GM19239 (cell line): ENCODE measurements around the gene TSPY9.
"Not testable (repeated sequence)": the region's sequence is repeated elsewhere in the genome, so short reads cannot be mapped to it uniquely, and the experiment has no call there.

ENCODE experiments used
- DNase-seq: peaks from one replicate; pipeline ENCODE4 v3.0.0; 2011; ENCODE audit warnings: low spot score; ENCODE audit not compliant: insufficient read length
- FAIRE-seq: peaks from 2 replicates; lab custom pipeline; 2011; peaks lifted over from hg19 to GRCh38; lab: Jason Lieb, UNC

TSPY9 gene, protein sequence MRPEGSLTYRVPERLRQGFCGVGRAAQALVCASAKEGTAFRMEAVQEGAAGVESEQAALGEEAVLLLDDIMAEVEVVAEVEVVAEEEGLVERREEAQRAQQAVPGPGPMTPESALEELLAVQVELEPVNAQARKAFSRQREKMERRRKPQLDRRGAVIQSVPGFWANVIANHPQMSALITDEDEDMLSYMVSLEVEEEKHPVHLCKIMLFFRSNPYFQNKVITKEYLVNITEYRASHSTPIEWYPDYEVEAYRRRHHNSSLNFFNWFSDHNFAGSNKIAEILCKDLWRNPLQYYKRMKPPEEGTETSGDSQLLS

DNA sequence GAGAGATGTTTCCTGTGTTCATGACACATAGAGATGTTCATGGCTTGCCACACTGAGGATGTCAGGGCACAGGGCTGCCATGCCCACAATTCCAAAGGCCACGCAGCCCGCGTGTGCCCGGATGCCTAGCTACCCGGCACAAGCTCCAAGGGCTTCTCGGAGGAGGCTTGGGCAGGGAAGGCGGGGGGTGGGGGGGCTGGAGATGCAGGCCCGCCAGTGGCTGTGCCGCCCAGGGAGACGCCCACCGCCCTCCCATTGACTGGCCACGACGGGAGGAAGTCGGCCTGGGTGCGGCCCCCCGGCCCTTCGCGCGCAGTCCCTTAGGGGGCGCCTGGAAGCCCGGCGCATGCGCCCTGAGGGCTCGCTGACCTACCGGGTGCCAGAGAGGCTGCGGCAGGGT is at the start of gene TSPY9:
TSPY9 (plus strand) TSS at position 301 of the 400 bp plus-strand sequence; CDS start at position 347, 46 bp downstream.
- not testable (repeated sequence) for FAIRE-seq, DNase-seq

DNA sequence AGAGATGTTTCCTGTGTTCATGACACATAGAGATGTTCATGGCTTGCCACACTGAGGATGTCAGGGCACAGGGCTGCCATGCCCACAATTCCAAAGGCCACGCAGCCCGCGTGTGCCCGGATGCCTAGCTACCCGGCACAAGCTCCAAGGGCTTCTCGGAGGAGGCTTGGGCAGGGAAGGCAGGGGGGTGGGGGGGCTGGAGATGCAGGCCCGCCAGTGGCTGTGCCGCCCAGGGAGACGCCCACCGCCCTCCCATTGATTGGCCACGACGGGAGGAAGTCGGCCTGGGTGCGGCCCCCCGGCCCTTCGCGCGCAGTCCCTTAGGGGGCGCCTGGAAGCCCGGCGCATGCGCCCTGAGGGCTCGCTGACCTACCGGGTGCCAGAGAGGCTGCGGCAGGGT is 20.4 kb upstream of the TSPY9 start, which contains the start of gene TSPY1:
TSPY1 (plus strand) TSS at position 301 of the 400 bp plus-strand sequence; CDS start at position 347, 46 bp downstream.
- not testable (repeated sequence) for DNase-seq, FAIRE-seq

DNA sequence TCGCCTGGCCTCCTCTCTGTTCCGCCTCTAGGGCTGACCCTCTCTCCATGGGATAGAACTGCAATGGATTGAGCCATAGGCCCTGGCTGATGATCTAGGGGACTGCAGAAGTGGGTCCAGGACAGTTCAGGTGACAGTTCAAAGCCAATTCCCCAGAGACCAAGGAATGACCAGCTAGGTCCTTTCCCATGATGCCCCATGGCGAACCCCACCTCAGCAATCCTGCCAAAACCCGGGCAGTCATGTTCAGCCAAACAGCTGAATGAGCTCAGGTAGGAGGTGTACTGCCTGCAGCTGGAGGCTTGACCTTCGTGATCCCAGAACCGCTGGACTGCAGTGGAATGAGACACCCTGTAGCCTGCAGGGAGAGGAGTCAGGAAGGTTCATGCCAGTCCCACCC is 17.3 kb downstream of the TSPY9 start:
- not testable (repeated sequence) for FAIRE-seq, DNase-seq

DNA sequence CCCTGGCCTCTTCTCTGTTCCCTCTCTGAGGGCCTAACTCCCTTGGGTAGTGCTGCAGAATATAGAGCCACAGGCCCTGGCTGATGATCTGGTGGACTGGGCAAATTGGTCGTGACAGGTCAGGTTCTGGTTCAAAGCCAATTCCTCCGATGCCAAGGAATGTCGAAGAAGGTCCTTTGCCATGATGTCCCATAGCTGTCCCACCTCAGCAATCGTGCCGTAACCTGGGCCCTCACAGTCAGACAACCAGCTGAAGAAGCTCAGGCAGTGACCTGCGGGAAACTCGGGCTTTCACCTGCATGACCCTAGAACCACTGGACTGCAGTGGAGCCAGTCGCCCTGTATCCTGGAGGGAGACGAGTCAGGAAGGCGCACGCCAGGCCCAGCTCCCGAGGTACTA is 29.2 kb downstream of the TSPY9 start:
- not testable (repeated sequence) for DNase-seq, FAIRE-seq

DNA sequence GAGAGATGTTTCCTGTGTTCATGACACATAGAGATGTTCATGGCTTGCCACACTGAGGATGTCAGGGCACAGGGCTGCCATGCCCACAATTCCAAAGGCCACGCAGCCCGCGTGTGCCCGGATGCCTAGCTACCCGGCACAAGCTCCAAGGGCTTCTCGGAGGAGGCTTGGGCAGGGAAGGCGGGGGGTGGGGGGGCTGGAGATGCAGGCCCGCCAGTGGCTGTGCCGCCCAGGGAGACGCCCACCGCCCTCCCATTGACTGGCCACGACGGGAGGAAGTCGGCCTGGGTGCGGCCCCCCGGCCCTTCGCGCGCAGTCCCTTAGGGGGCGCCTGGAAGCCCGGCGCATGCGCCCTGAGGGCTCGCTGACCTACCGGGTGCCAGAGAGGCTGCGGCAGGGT is 40.5 kb downstream of the TSPY9 start, which contains the start of gene TSPY10:
TSPY10 (plus strand) TSS at position 301 of the 400 bp plus-strand sequence; CDS start at position 347, 46 bp downstream.
- DNase-seq, FAIRE-seq: not testable (repeated sequence)
